Panc1 (cell line): ENCODE measurements around the gene RGS17. TPM values are rescaled to one million over a fixed set of nuclear protein-coding genes. Genes with fewer than 3 reads are reported as not detected.

Experiments used
- ATAC-seq: fragments of 200-7000 bp; cut with Tn5 transposase; 2 replicates; pipeline ENCODE4 v1.9.1; 2020; ENCODE audit warnings: mild to moderate bottlenecking, moderate library complexity
- BruUV-seq: library from RNA; stranded (reverse); fragments of 400-500 nt; replicated peaks from 2 replicates; lab custom pipeline; 2021; lab: Mats Ljungman, UMichigan
- CTCF ChIA-PET: fragments of 300-600 bp; sonication (Branson Sonifier 250); formaldehyde crosslinking; loops from one replicate; lab custom pipeline; 2022; ENCODE audit warnings: antibody characterized with exemption; lab: Charles Lee
- POLR2A ChIA-PET: fragments of 300-600 bp; sonication (Branson Sonifier 250); formaldehyde crosslinking; loops from one replicate; lab custom pipeline; 2022; ENCODE audit warnings: antibody characterized with exemption; lab: Charles Lee
- DNase-seq: peaks from one replicate; pipeline ENCODE4 v3.0.0-alpha.2; 2010; ENCODE audit warnings: low read depth, low spot score
- H3K27ac ChIP-seq: 2 replicates; pipeline ENCODE4 v1.5.1; 2011; ENCODE audit warnings: mild to moderate bottlenecking, low read length, inconsistent platforms
- H3K27me3 ChIP-seq: fragments of 200-500 bp; sonication (Bioruptor generic); 2 replicates; pipeline ENCODE4 v1.6.0; 2014; ENCODE audit warnings: low read length, inconsistent platforms; ENCODE audit not compliant: control insufficient read depth, insufficient read depth
- H3K36me3 ChIP-seq: fragments of 200-500 bp; sonication (Bioruptor generic); 2 replicates; pipeline ENCODE4 v1.5.1; 2014; ENCODE audit warnings: inconsistent platforms, mild to moderate bottlenecking, low read length, moderate library complexity; ENCODE audit not compliant: control insufficient read depth, insufficient read depth
- H3K4me1 ChIP-seq: 2 replicates; pipeline ENCODE4 v1.5.1; 2011; ENCODE audit warnings: inconsistent platforms, mild to moderate bottlenecking, low read length, moderate library complexity; ENCODE audit not compliant: control insufficient read depth, insufficient read depth
- H3K4me3 ChIP-seq, 2 experiments: 2 replicates each; pipeline ENCODE4 v1.5.1; 2011 to 2012; ENCODE audit warnings: low read depth in 2 of 2, low read length in 2 of 2, mild to moderate bottlenecking in 2 of 2, inconsistent platforms in 1 of 2, moderate library complexity in 1 of 2
- H3K9me3 ChIP-seq: fragments of 200-500 bp; sonication (Bioruptor generic); 2 replicates; pipeline ENCODE4 v1.5.1; 2014; ENCODE audit warnings: low read depth, mild to moderate bottlenecking, inconsistent platforms, low read length, moderate library complexity; ENCODE audit not compliant: control insufficient read depth, insufficient read depth
- CTCF ChIP-seq: fragments of 450-650 bp; IDR thresholded peaks from 2 replicates; pipeline ENCODE4 v1.5.1; 2017; ENCODE audit warnings: mild to moderate bottlenecking
- POLR2AphosphoS5 ChIP-seq: IDR thresholded peaks from 2 replicates; pipeline ENCODE4 v1.6.1; 2012; ENCODE audit warnings: mild to moderate bottlenecking, low read depth, low read length, moderate library complexity
- REST ChIP-seq, 2 experiments: IDR thresholded peaks; 2 replicates each; pipeline ENCODE4 v1.6.1; 2011 to 2012; ENCODE audit warnings: low read depth in 2 of 2, control low read depth in 1 of 2, low read length in 1 of 2, mild to moderate bottlenecking in 1 of 2, moderate library complexity in 1 of 2; ENCODE audit not compliant: insufficient read depth in 1 of 2
- SIN3A ChIP-seq: IDR thresholded peaks from 2 replicates; pipeline ENCODE4 v1.6.1; 2012; ENCODE audit warnings: low read depth, mild to moderate bottlenecking, low read length, moderate library complexity, borderline replicate concordance; ENCODE audit not compliant: insufficient read depth
- TCF7L2 ChIP-seq: IDR thresholded peaks from 2 replicates; pipeline ENCODE4 v1.6.1; 2011; ENCODE audit warnings: mild to moderate bottlenecking, low read depth, low read length, inconsistent platforms
- in situ Hi-C: cut with HindIII; loops from 2 replicates; pipeline ENCODE4 v1.10.0; 2016; ENCODE audit warnings: low sequenced_read_pairs, low pct_unique_long_range_greater_than_20kb
- intact Hi-C: fragments of 100-400 bp; cut with micrococcal nuclease; formaldehyde crosslinking; loops from one replicate; pipeline ENCODE4 v1.10.0; 2022; ENCODE audit not compliant: unreplicated experiment
- total RNA-seq: library from RNA; stranded (reverse); gene quantifications from one replicate; pipeline ENCODE4 v1.2.1, GENCODE V29; 2021; ENCODE audit not compliant: unreplicated experiment

Gene RGS17
- total RNA-seq, 1 experiment from 2014 or later = 8.7 TPM

GRCh38 chr6:153126218-153126617 is 4.9 kb downstream of the RGS17 start:
- CTCF ChIA-PET = no interaction called here
- POLR2A ChIA-PET = no interaction called here
- H3K27ac ChIP-seq = no peak overlapping the region
- ATAC-seq (no peak), DNase-seq (no peak)
- peaks cover 3% of the 10 kb centered on the region for H3K4me1 ChIP-seq
- no peaks in the 10 kb centered on the region; the same call in 1 of the 2 replicates for H3K36me3 ChIP-seq
- in situ Hi-C loops (no loop called here), intact Hi-C loops (no loop called here)
- no peaks in the 10 kb centered on the region for H3K27me3 ChIP-seq
- H3K9me3 ChIP-seq = no peaks in the 10 kb centered on the region
- no TSS peak for BruUV-seq
- TF ChIP-seq SIN3A (no peak), POLR2AphosphoS5 (no peak), TCF7L2 (no peak), CTCF (no peak), REST (IDR thresholded peaks at IDR 0.05; ENCODE audit: insufficient read depth in 1 of 2, low read depth in 2 of 2, low read length in 1 of 2) (no peak)
- no peak overlapping the region for H3K4me3 ChIP-seq

DNA sequence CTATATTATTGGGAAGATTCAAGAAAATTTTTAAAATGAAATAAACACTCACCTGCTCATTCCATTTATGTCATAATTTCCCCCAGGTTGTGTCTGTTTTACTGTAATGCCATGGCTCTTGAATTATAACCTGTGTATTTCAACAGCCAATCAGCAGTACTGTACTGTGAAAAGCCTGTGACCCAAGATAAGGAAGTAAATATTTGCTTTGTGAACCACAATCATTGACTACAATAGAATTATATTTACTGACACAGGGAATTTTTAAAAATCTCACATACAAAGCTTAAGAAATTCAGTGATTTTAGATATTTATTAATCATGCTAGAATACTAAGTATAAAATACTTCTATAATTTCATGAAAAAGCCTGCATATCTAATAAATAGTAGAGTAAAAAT is 6.0 kb downstream of the RGS17 start:
- ChIA-PET POLR2A (no interaction called here), CTCF (no interaction called here)
- in situ Hi-C loops (no loop called here), intact Hi-C loops (no loop called here)
- Histone ChIP-seq H3K27ac (no peak overlapping the region), H3K36me3 (no peaks in the 10 kb centered on the region; the same call in 1 of the 2 replicates), H3K9me3 (no peaks in the 10 kb centered on the region), H3K27me3 (no peaks in the 10 kb centered on the region), H3K4me1 (peaks cover 3% of the 10 kb centered on the region), H3K4me3 (no peak overlapping the region)
- TF ChIP-seq REST (IDR thresholded peaks at IDR 0.05; ENCODE audit: insufficient read depth in 1 of 2, low read depth in 2 of 2, low read length in 1 of 2) (no peak), CTCF (no peak), POLR2AphosphoS5 (no peak), SIN3A (no peak), TCF7L2 (no peak)
- no peak for ATAC-seq
- no TSS peak for BruUV-seq
- no peak for DNase-seq
